HEK293 (cell line): ENCODE data around the gene BLOC1S2.

Experiments
- EGR2 ChIP-seq: fragments of 450-650 bp; formaldehyde crosslinking; IDR thresholded peaks from 2 replicates; pipeline ENCODE4 v1.5.1; 2016; ENCODE audit warnings: low read depth, missing biosample characterization, missing genetic modification characterization
- GLIS1 ChIP-seq: fragments of 450-650 bp; formaldehyde crosslinking; IDR thresholded peaks from 2 replicates; pipeline ENCODE4 v1.5.1; 2016; ENCODE audit warnings: missing biosample characterization, missing genetic modification characterization
- HOXA7 ChIP-seq: sonication (generic); formaldehyde crosslinking; IDR thresholded peaks from 2 replicates; pipeline ENCODE4 v1.8.1; 2022; ENCODE audit warnings: missing genetic modification reagents, borderline replicate concordance
- KLF16 ChIP-seq: fragments of 450-650 bp; formaldehyde crosslinking; IDR thresholded peaks from 2 replicates; pipeline ENCODE4 v1.5.1; 2017; ENCODE audit warnings: missing biosample characterization, missing genetic modification characterization
- MYNN ChIP-seq: fragments of 450-650 bp; formaldehyde crosslinking; IDR thresholded peaks from 2 replicates; pipeline ENCODE4 v1.5.1; 2016; ENCODE audit warnings: missing biosample characterization, missing genetic modification characterization, borderline replicate concordance
- SCRT2 ChIP-seq: fragments of 450-650 bp; formaldehyde crosslinking; IDR thresholded peaks from 2 replicates; pipeline ENCODE4 v1.5.1; 2016; ENCODE audit warnings: missing biosample characterization, missing genetic modification characterization
- ZFP41 ChIP-seq: fragments of 450-650 bp; formaldehyde crosslinking; IDR thresholded peaks from 2 replicates; pipeline ENCODE4 v1.5.1; 2016; ENCODE audit warnings: missing biosample characterization, missing genetic modification characterization, borderline replicate concordance
- ZNF112 ChIP-seq: fragments of 450-650 bp; formaldehyde crosslinking; IDR thresholded peaks from 2 replicates; pipeline ENCODE4 v1.5.0; 2017; ENCODE audit warnings: missing biosample characterization, missing genetic modification characterization
- ZNF121 ChIP-seq: fragments of 450-650 bp; formaldehyde crosslinking; IDR thresholded peaks from 2 replicates; pipeline ENCODE4 v1.5.1; 2016; ENCODE audit warnings: missing biosample characterization, missing genetic modification characterization
- ZNF138 ChIP-seq: fragments of 450-650 bp; formaldehyde crosslinking; IDR thresholded peaks from 2 replicates; pipeline ENCODE4 v1.5.1; 2016; ENCODE audit warnings: missing biosample characterization, missing genetic modification characterization, borderline replicate concordance
- ZNF157 ChIP-seq: fragments of 450-650 bp; formaldehyde crosslinking; IDR thresholded peaks from 2 replicates; pipeline ENCODE4 v1.5.1; 2016; ENCODE audit warnings: missing biosample characterization, missing genetic modification characterization
- ZNF184 ChIP-seq: fragments of 450-650 bp; IDR thresholded peaks from 2 replicates; pipeline ENCODE4 v1.5.1; 2018; ENCODE audit warnings: missing biosample characterization, mild to moderate bottlenecking, missing genetic modification characterization
- ZNF211 ChIP-seq: fragments of 450-650 bp; formaldehyde crosslinking; IDR thresholded peaks from 2 replicates; pipeline ENCODE4 v1.5.1; 2016; ENCODE audit warnings: low read depth, missing biosample characterization, missing genetic modification characterization
- ZNF248 ChIP-seq: fragments of 450-650 bp; formaldehyde crosslinking; IDR thresholded peaks from 2 replicates; pipeline ENCODE4 v1.5.1; 2017; ENCODE audit warnings: missing biosample characterization, missing genetic modification characterization
- ZNF266 ChIP-seq: fragments of 450-650 bp; formaldehyde crosslinking; IDR thresholded peaks from 2 replicates; pipeline ENCODE4 v1.5.1; 2016; ENCODE audit warnings: missing biosample characterization, missing genetic modification characterization, low read depth
- ZNF324 ChIP-seq: fragments of 450-650 bp; formaldehyde crosslinking; IDR thresholded peaks from 2 replicates; pipeline ENCODE4 v1.5.1; 2016; ENCODE audit warnings: missing biosample characterization, missing genetic modification characterization
- ZNF366 ChIP-seq: fragments of 450-650 bp; formaldehyde crosslinking; conservative IDR thresholded peaks from 2 replicates; pipeline ENCODE4 v1.5.1; 2016; ENCODE audit warnings: missing biosample characterization, missing genetic modification characterization
- ZNF37A ChIP-seq: fragments of 450-650 bp; IDR thresholded peaks from 2 replicates; pipeline ENCODE4 v1.5.1; 2018; ENCODE audit warnings: missing biosample characterization, missing genetic modification characterization
- ZNF433 ChIP-seq: fragments of 450-650 bp; formaldehyde crosslinking; IDR thresholded peaks from 2 replicates; pipeline ENCODE4 v1.5.1; 2016; ENCODE audit warnings: missing biosample characterization, missing genetic modification characterization, low read depth
- ZNF521 ChIP-seq: fragments of 450-650 bp; formaldehyde crosslinking; IDR thresholded peaks from 2 replicates; pipeline ENCODE4 v1.5.1; 2017; ENCODE audit warnings: missing biosample characterization, mild to moderate bottlenecking, missing genetic modification characterization
- ZNF548 ChIP-seq: fragments of 450-650 bp; formaldehyde crosslinking; IDR thresholded peaks from 2 replicates; pipeline ENCODE4 v1.5.1; 2016; ENCODE audit warnings: missing biosample characterization, missing genetic modification characterization
- ZNF560 ChIP-seq: fragments of 450-650 bp; formaldehyde crosslinking; IDR thresholded peaks from 2 replicates; pipeline ENCODE4 v1.5.1; 2017; ENCODE audit warnings: missing biosample characterization, missing genetic modification characterization, borderline replicate concordance
- ZNF585B ChIP-seq: fragments of 450-650 bp; formaldehyde crosslinking; IDR thresholded peaks from 2 replicates; pipeline ENCODE4 v1.5.1; 2016; ENCODE audit warnings: missing biosample characterization, missing genetic modification characterization
- ZNF596 ChIP-seq: fragments of 450-650 bp; IDR thresholded peaks from 2 replicates; pipeline ENCODE4 v1.5.0; 2018; ENCODE audit warnings: missing biosample characterization, mild to moderate bottlenecking, missing genetic modification characterization, moderate library complexity
- ZNF610 ChIP-seq: fragments of 450-650 bp; formaldehyde crosslinking; IDR thresholded peaks from 2 replicates; pipeline ENCODE4 v1.5.1; 2016; ENCODE audit warnings: missing biosample characterization, missing genetic modification characterization, borderline replicate concordance
- ZNF677 ChIP-seq: fragments of 450-650 bp; IDR thresholded peaks from 2 replicates; pipeline ENCODE4 v1.5.0; 2018; ENCODE audit warnings: missing biosample characterization, mild to moderate bottlenecking, missing genetic modification characterization, moderate library complexity
- ZNF701 ChIP-seq: fragments of 450-650 bp; formaldehyde crosslinking; IDR thresholded peaks from 2 replicates; pipeline ENCODE4 v1.5.1; 2016; ENCODE audit warnings: missing biosample characterization, missing genetic modification characterization
- ZNF747 ChIP-seq: fragments of 450-650 bp; formaldehyde crosslinking; IDR thresholded peaks from 2 replicates; pipeline ENCODE4 v1.5.1; 2016; ENCODE audit warnings: missing biosample characterization, missing genetic modification characterization
- TF ChIP-seq, protein P1 (sequence below): fragments of 450-650 bp; formaldehyde crosslinking; IDR thresholded peaks from 2 replicates; pipeline ENCODE4 v1.5.1; 2016; ENCODE audit warnings: missing biosample characterization, missing genetic modification characterization
- TF ChIP-seq, protein P2 (sequence below): fragments of 450-650 bp; IDR thresholded peaks from 2 replicates; pipeline ENCODE4 v1.5.1; 2018; ENCODE audit warnings: missing biosample characterization, missing genetic modification characterization
- TF ChIP-seq, protein P3 (sequence below): fragments of 450-650 bp; formaldehyde crosslinking; IDR thresholded peaks from 2 replicates; pipeline ENCODE4 v1.5.1; 2016; ENCODE audit warnings: missing biosample characterization, missing genetic modification characterization
- TF ChIP-seq, protein P4 (sequence below): IDR thresholded peaks from 2 replicates; pipeline ENCODE4 v1.6.1; 2011; ENCODE audit warnings: mild to moderate bottlenecking, low read depth, low read length, borderline replicate concordance

Gene BLOC1S2

DNA sequence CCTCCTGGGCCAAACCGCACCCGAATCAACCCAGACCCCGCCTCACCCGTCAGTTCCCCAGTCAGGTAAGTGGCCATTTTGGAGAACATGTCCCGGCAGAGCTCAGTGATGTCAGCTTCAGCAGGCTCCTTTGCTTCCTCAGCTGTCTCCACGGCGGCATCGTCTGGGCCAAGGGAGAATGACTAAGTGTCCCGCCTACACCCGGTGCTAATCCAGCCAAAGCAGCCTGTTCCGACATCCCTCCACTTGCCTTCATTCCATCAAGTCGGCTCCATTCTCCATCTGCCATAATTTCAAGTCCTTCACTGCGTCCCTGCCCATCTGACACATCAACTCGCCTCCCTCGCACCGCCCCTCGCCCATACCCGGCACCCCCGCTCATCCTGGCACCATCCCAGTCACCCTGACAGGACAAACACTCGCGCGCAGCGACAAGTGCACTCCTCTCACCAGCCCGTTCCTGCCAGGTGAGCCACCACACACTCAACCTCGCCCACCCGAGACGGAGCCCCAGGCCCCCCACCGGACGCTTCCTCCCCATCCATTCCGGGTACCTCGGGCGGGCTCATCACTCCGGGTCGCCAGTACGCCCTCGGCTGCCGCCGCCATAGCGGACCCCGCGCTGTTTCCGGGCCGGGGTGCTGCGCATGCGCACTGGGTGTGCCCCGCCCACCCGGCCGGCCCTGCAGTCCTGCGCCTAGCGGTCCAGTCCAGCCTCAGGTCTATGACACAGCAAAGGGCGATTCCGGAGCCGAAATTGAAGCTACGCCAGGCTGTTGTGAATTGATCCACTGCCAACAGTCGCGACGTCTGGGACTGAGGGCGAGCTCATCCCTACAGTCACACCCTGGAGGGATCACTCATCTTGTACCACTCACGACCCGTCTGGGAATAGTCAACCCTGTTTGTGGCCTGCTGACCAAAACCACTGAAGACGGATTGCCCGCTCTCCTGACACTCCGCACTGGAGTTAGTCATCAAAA, at the start of gene BLOC1S2 (continued):
- TF ChIP-seq ZNF677 (tag by site-specific recombination) (no peak), ZNF596 (tag by site-specific recombination) (no peak), ZNF610 (tag by site-specific recombination) (peak; percentile 70; the same call in 1 of the 2 replicates), ZNF266 (tag by site-specific recombination) (no peak), HOXA7 (CRISPR knock-in tag) (no peak), GLIS1 (tag by site-specific recombination) (peak; percentile 62), ZNF560 (tag by site-specific recombination) (no peak), SCRT2 (tag by site-specific recombination) (peak; percentile 86), ZNF433 (tag by site-specific recombination) (no peak), ZNF211 (tag by site-specific recombination) (no peak), ZNF157 (tag by site-specific recombination) (no peak), ZNF366 (tag by site-specific recombination) (peak; percentile 86), ZNF747 (no peak), ZNF121 (tag by site-specific recombination) (peak; percentile 69; the same call in 1 of the 2 replicates), MYNN (peak; percentile 64; the same call in 1 of the 2 replicates), ZNF585B (tag by site-specific recombination) (no peak), ZFP41 (tag by site-specific recombination) (no peak), EGR2 (tag by site-specific recombination) (peak; percentile 96), ZNF324 (tag by site-specific recombination) (peak; percentile 89), ZNF37A (tag by site-specific recombination) (no peak), ZNF248 (tag by site-specific recombination) (no peak), ZNF548 (no peak), ZNF701 (no peak), ZNF184 (tag by site-specific recombination) (no peak), ZNF521 (tag by site-specific recombination) (no peak), ZNF138 (no peak), KLF16 (tag by site-specific recombination) (peak; percentile 94), ZNF112 (tag by site-specific recombination) (no peak)
- TF ChIP-seq, protein P1, sequence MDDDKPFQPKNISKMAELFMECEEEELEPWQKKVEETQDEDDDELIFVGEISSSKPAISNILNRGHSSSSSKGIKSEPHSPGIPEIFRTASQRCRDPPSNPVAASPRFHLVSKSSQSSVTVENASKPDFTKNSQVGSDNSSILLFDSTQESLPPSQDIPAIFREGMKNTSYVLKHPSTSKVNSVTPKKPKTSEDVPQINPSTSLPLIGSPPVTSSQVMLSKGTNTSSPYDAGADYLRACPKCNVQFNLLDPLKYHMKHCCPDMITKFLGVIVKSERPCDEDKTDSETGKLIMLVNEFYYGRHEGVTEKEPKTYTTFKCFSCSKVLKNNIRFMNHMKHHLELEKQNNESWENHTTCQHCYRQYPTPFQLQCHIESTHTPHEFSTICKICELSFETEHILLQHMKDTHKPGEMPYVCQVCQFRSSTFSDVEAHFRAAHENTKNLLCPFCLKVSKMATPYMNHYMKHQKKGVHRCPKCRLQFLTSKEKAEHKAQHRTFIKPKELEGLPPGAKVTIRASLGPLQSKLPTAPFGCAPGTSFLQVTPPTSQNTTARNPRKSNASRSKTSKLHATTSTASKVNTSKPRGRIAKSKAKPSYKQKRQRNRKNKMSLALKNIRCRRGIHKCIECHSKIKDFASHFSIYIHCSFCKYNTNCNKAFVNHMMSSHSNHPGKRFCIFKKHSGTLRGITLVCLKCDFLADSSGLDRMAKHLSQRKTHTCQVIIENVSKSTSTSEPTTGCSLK, result no peak
- TF ChIP-seq, protein P2, sequence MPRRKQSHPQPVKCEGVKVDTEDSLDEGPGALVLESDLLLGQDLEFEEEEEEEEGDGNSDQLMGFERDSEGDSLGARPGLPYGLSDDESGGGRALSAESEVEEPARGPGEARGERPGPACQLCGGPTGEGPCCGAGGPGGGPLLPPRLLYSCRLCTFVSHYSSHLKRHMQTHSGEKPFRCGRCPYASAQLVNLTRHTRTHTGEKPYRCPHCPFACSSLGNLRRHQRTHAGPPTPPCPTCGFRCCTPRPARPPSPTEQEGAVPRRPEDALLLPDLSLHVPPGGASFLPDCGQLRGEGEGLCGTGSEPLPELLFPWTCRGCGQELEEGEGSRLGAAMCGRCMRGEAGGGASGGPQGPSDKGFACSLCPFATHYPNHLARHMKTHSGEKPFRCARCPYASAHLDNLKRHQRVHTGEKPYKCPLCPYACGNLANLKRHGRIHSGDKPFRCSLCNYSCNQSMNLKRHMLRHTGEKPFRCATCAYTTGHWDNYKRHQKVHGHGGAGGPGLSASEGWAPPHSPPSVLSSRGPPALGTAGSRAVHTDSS (tag by site-specific recombination), result no peak
- TF ChIP-seq, protein P3, sequence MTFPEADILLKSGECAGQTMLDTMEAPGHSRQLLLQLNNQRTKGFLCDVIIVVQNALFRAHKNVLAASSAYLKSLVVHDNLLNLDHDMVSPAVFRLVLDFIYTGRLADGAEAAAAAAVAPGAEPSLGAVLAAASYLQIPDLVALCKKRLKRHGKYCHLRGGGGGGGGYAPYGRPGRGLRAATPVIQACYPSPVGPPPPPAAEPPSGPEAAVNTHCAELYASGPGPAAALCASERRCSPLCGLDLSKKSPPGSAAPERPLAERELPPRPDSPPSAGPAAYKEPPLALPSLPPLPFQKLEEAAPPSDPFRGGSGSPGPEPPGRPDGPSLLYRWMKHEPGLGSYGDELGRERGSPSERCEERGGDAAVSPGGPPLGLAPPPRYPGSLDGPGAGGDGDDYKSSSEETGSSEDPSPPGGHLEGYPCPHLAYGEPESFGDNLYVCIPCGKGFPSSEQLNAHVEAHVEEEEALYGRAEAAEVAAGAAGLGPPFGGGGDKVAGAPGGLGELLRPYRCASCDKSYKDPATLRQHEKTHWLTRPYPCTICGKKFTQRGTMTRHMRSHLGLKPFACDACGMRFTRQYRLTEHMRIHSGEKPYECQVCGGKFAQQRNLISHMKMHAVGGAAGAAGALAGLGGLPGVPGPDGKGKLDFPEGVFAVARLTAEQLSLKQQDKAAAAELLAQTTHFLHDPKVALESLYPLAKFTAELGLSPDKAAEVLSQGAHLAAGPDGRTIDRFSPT (tag by site-specific recombination), result peak; percentile 99
- TF ChIP-seq, protein P4, sequence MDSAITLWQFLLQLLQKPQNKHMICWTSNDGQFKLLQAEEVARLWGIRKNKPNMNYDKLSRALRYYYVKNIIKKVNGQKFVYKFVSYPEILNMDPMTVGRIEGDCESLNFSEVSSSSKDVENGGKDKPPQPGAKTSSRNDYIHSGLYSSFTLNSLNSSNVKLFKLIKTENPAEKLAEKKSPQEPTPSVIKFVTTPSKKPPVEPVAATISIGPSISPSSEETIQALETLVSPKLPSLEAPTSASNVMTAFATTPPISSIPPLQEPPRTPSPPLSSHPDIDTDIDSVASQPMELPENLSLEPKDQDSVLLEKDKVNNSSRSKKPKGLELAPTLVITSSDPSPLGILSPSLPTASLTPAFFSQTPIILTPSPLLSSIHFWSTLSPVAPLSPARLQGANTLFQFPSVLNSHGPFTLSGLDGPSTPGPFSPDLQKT, result no peak
